Glutamatergic neuron (in vitro differentiated cells): ENCODE measurements around the gene ATP5PD. TPM values are rescaled to one million over a fixed set of nuclear protein-coding genes. Genes with fewer than 3 reads are reported as not detected.

Experiments
- DNase-seq: peaks from one replicate; pipeline ENCODE4 v3.0.0; 2022
- H3K27ac Mint-ChIP-seq: one replicate; pipeline ENCODE4 v1.8.0; 2020; ENCODE audit warnings: mild to moderate bottlenecking, mixed read lengths, inconsistent platforms; ENCODE audit not compliant: unreplicated experiment
- H3K27me3 Mint-ChIP-seq: one replicate; pipeline ENCODE4 v1.8.0; 2020; ENCODE audit warnings: mild to moderate bottlenecking, moderate library complexity, mixed read lengths, inconsistent platforms; ENCODE audit not compliant: unreplicated experiment
- H3K36me3 Mint-ChIP-seq: one replicate; pipeline ENCODE4 v1.8.0; 2020; ENCODE audit warnings: mild to moderate bottlenecking, mixed read lengths, inconsistent platforms; ENCODE audit not compliant: unreplicated experiment
- H3K4me1 Mint-ChIP-seq: one replicate; pipeline ENCODE4 v1.8.0; 2020; ENCODE audit warnings: mild to moderate bottlenecking, low read depth, mixed read lengths, inconsistent platforms; ENCODE audit not compliant: unreplicated experiment
- H3K4me3 Mint-ChIP-seq: one replicate; pipeline ENCODE4 v1.8.0; 2020; ENCODE audit warnings: mild to moderate bottlenecking, mixed read lengths, inconsistent platforms; ENCODE audit not compliant: unreplicated experiment
- H3K9me3 Mint-ChIP-seq: one replicate; pipeline ENCODE4 v1.8.0; 2020; ENCODE audit warnings: mild to moderate bottlenecking, moderate library complexity, mixed read lengths, inconsistent platforms; ENCODE audit not compliant: unreplicated experiment
- total RNA-seq: library from RNA; stranded (reverse); fragmentation: NEBNext Ultra II Directional; extraction: Animal tissue kit (Norgen Biotek cat#: 25700); gene quantifications from one replicate; pipeline ENCODE4 v1.2.1, GENCODE V29; 2021; ENCODE audit not compliant: unreplicated experiment
- TF ChIP-seq, protein P1 (sequence below): fragments of 200-600 bp; sonication (generic); IDR thresholded peaks from one replicate; pipeline ENCODE4 v1.5.0; 2021; ENCODE audit not compliant: partially characterized antibody, unreplicated experiment

The ATP5PD gene
- total RNA-seq, 1 donor from 2014 or later = 139 TPM

DNA sequence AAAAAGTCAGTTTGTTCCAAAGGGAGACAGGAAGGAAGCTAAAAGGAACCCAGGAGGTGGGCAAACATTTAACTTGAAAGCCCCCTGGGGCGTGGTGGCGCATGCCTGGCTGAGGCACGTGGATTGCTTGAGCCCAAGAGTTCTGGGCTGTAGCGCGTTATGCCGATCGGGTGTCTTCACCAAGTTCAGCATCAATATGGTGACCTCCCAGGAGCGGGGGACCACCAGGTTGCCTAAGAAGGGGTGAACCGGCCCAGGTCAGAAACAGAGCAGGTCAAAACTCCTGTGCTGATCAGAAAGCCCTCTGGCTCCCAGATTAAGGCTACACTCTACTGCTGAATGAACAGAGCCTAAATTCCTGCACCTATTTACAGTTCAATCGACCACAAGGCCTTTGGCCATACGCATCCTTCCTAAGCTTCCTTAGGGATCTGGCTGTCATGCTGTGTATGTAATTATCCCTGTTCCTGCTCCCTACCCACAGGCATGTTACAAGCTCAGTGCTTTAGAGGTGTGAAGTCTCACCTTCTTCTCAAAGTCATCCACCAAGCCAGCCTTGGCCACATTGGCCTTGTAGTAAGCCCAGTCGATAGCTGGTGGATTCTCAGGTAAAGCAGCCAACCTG, 5.0 kb downstream of the ATP5PD start:
- Mint-ChIP-seq H3K4me3 (no peak overlapping the region), H3K4me1 (peaks cover 4% of the 10 kb centered on the region)

DNA sequence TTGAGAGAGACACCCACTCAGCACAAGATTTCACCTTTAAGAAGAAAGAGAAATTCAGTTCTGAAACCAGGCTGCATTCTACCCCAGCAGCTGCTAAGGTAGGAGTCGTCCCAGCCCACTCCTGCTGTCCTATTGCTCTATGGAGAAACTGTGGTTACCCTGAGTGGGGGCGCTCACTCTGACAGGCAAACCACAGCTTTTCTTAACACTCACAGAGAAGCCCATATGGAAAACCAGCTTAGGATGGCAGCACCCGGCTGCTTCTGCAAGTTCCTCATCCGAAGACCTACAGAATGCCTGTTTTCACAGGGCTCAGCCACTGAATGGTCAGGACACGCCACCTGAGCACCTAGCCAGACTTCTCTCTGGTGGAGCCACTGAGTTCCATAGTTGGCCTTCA, 7.5 kb downstream of the ATP5PD start:
- no peaks in the 10 kb centered on the region for H3K36me3 Mint-ChIP-seq
- peaks cover 2% of the 10 kb centered on the region for H3K4me1 Mint-ChIP-seq
- H3K27me3 Mint-ChIP-seq = peaks cover 17% of the 10 kb centered on the region
- no peak overlapping the region for H3K4me3 Mint-ChIP-seq
- peaks cover 14% of the 10 kb centered on the region for H3K9me3 Mint-ChIP-seq
- no peak for DNase-seq
- TF ChIP-seq, protein P1, sequence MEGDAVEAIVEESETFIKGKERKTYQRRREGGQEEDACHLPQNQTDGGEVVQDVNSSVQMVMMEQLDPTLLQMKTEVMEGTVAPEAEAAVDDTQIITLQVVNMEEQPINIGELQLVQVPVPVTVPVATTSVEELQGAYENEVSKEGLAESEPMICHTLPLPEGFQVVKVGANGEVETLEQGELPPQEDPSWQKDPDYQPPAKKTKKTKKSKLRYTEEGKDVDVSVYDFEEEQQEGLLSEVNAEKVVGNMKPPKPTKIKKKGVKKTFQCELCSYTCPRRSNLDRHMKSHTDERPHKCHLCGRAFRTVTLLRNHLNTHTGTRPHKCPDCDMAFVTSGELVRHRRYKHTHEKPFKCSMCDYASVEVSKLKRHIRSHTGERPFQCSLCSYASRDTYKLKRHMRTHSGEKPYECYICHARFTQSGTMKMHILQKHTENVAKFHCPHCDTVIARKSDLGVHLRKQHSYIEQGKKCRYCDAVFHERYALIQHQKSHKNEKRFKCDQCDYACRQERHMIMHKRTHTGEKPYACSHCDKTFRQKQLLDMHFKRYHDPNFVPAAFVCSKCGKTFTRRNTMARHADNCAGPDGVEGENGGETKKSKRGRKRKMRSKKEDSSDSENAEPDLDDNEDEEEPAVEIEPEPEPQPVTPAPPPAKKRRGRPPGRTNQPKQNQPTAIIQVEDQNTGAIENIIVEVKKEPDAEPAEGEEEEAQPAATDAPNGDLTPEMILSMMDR = no peak
- H3K27ac Mint-ChIP-seq = no peak overlapping the region

More for the DNA sequence above, 5.0 kb downstream of the ATP5PD start:
- TF ChIP-seq, protein P1 = no peak
- DNase-seq = no peak
- peaks cover 6% of the 10 kb centered on the region for H3K9me3 Mint-ChIP-seq
- no peaks in the 10 kb centered on the region for H3K27me3 Mint-ChIP-seq
- H3K27ac Mint-ChIP-seq = no peak overlapping the region
- no peaks in the 10 kb centered on the region for H3K36me3 Mint-ChIP-seq

GRCh38 chr17:75036643-75037268, 10.0 kb downstream of the ATP5PD start:
- Mint-ChIP-seq H3K27me3 (peaks cover 32% of the 10 kb centered on the region), H3K27ac (peak overlapping the region; percentile 83), H3K4me3 (peak overlapping the region; percentile 20), H3K9me3 (peaks cover 25% of the 10 kb centered on the region), H3K36me3 (no peaks in the 10 kb centered on the region), H3K4me1 (peaks cover 3% of the 10 kb centered on the region)
- no peak for DNase-seq
- TF ChIP-seq, protein P1 = no peak

GRCh38 chr17:75034236-75034908, 12.4 kb downstream of the ATP5PD start:
- TF ChIP-seq, protein P1 = no peak
- DNase-seq = peak; percentile 92
- H3K27ac Mint-ChIP-seq = peak overlapping the region; percentile 95
- peak overlapping the region; percentile 97 for H3K4me3 Mint-ChIP-seq
- H3K27me3 Mint-ChIP-seq = peaks cover 37% of the 10 kb centered on the region
- H3K4me1 Mint-ChIP-seq = peaks cover 3% of the 10 kb centered on the region
- peaks cover 35% of the 10 kb centered on the region for H3K9me3 Mint-ChIP-seq
- H3K36me3 Mint-ChIP-seq = peaks cover 5% of the 10 kb centered on the region
